Fibroblast of lung (primary cell): Measurements from ENCODE around the gene ID2. TPM values are rescaled to one million over a fixed set of nuclear protein-coding genes. Genes with fewer than 3 reads are reported as not detected.

Experiments used
- DNase-seq, 2 donors: peaks; one replicate each; pipeline versions ENCODE4 v3.0.0 to v3.0.0-alpha.2; 2010; ENCODE audit warnings: low read depth in 2 of 2
- H2AFZ ChIP-seq: 2 replicates; pipeline ENCODE4 v1.5.1; 2012; ENCODE audit warnings: low read length, control low read depth, inconsistent platforms
- H3K27ac ChIP-seq: 2 replicates; pipeline ENCODE4 v1.5.1; 2011; ENCODE audit warnings: low read length, control low read depth; ENCODE audit not compliant: insufficient read depth
- H3K27me3 ChIP-seq: 2 replicates; pipeline ENCODE4 v1.5.1; 2011; ENCODE audit warnings: mild to moderate bottlenecking, low read length; ENCODE audit not compliant: control insufficient read depth, insufficient read depth
- H3K36me3 ChIP-seq: 2 replicates; pipeline ENCODE4 v1.5.1; 2011; ENCODE audit warnings: low read length; ENCODE audit not compliant: control insufficient read depth, insufficient read depth
- H3K4me1 ChIP-seq: 2 replicates; pipeline ENCODE4 v1.5.1; 2011; ENCODE audit warnings: low read length; ENCODE audit not compliant: control insufficient read depth, insufficient read depth; ENCODE audit errors: extremely low read depth
- H3K4me2 ChIP-seq: 2 replicates; pipeline ENCODE4 v1.5.1; 2011; ENCODE audit warnings: low read length, control low read depth; ENCODE audit not compliant: insufficient read depth; ENCODE audit errors: extremely low read depth
- H3K4me3 ChIP-seq, 4 experiments: fragments of 200-600 bp in 1 of 4; sonication (generic) in 1 of 4; replicated peaks in 1 of 4; 2 replicates each; pipeline ENCODE4 v1.5.1; 2011 to 2016; ENCODE audit warnings: low read length in 4 of 4, low read depth in 3 of 4, mild to moderate bottlenecking in 3 of 4, control low read depth in 2 of 4, inconsistent platforms in 1 of 4, mixed read lengths in 1 of 4; ENCODE audit not compliant: insufficient read depth in 1 of 4; ENCODE audit errors: control extremely low read depth in 1 of 4
- H3K79me2 ChIP-seq: 2 replicates; pipeline ENCODE4 v1.5.1; 2012; ENCODE audit warnings: mild to moderate bottlenecking, low read length, inconsistent platforms; ENCODE audit not compliant: control insufficient read depth, insufficient read depth
- H3K9ac ChIP-seq: 2 replicates; pipeline ENCODE4 v1.5.1; 2011; ENCODE audit warnings: mild to moderate bottlenecking, low read length, control low read depth; ENCODE audit not compliant: insufficient read depth
- H3K9me3 ChIP-seq: 2 replicates; pipeline ENCODE4 v1.5.1; 2012; ENCODE audit warnings: low read depth, low read length; ENCODE audit not compliant: control insufficient read depth, insufficient read depth
- H4K20me1 ChIP-seq: 2 replicates; pipeline ENCODE4 v1.5.1; 2011; ENCODE audit warnings: low read length; ENCODE audit not compliant: control insufficient read depth, insufficient read depth; ENCODE audit errors: extremely low read depth
- CTCF ChIP-seq, 2 donors: IDR thresholded peaks in 1 of 2; conservative IDR thresholded peaks in 1 of 2; 1 replicate in 1 of 2; 2 replicates in 1 of 2; pipeline ENCODE4 v1.5.1; 2011 to 2012; ENCODE audit warnings: low read length in 2 of 2, control low read depth in 1 of 2, inconsistent platforms in 1 of 2, low read depth in 1 of 2, mild to moderate bottlenecking in 1 of 2
- EZH2 ChIP-seq: IDR thresholded peaks from 2 replicates; pipeline ENCODE4 v1.5.1; 2012; ENCODE audit warnings: low read length, control low read depth, mild to moderate bottlenecking; ENCODE audit errors: missing control alignments
- polyA plus RNA-seq, 2 donors: library from polyadenylated mRNA; depleted of rRNA in 1 of 2; stranded (reverse) in 1 of 2; unstranded in 1 of 2; fragments of >200 nt; gene quantifications; 2 replicates each; pipeline ENCODE4 v1.2.1, GENCODE V29; 2011 to 2012; ENCODE audit warnings: missing spikeins in 1 of 2
- total RNA-seq: library from RNA; depleted of rRNA; stranded (reverse); fragments of >200 nt; gene quantifications from 2 replicates; pipeline ENCODE4 v1.2.1, GENCODE V29; 2014

Gene ID2
- total and polyA plus RNA-seq, 2 donors (not counting 1 experiment from before 2014, with no cell fraction given) = 23.1 to 66.6 TPM

GRCh38 chr2:8659092-8659734 lies 22.6 kb upstream of the ID2 start:
- Histone ChIP-seq H3K4me2 (no peak overlapping the region), H3K4me1 (peaks cover 13% of the 10 kb centered on the region), H3K36me3 (no peaks in the 10 kb centered on the region), H2AFZ (no peak overlapping the region), H3K27me3 (no peaks in the 10 kb centered on the region), H3K9ac (no peak overlapping the region), H3K9me3 (no peaks in the 10 kb centered on the region), H3K27ac (no peak overlapping the region), H3K79me2 (no peaks in the 10 kb centered on the region), H4K20me1 (no peaks in the 10 kb centered on the region), H3K4me3 (no peak overlapping the region)
- no peak for TF ChIP-seq EZH2
- no peak for TF ChIP-seq CTCF (conservative IDR thresholded peaks at IDR 0.05 in 1 of 2, IDR thresholded peaks at IDR 0.05 in 1 of 2; ENCODE audit: low read depth in 1 of 2, low read length in 2 of 2)
- no peak for DNase-seq

GRCh38 chr2:8659735-8660492 lies 21.9 kb upstream of the ID2 start:
- DNase-seq = no peak
- Histone ChIP-seq H3K36me3 (no peaks in the 10 kb centered on the region), H3K27ac (no peak overlapping the region), H3K79me2 (no peaks in the 10 kb centered on the region), H3K4me2 (no peak overlapping the region), H3K9ac (no peak overlapping the region), H3K4me1 (peaks cover 13% of the 10 kb centered on the region), H2AFZ (no peak overlapping the region), H3K27me3 (no peaks in the 10 kb centered on the region), H4K20me1 (no peaks in the 10 kb centered on the region), H3K9me3 (no peaks in the 10 kb centered on the region), H3K4me3 (no peak overlapping the region)
- no peak for TF ChIP-seq EZH2
- no peak for TF ChIP-seq CTCF (conservative IDR thresholded peaks at IDR 0.05 in 1 of 2, IDR thresholded peaks at IDR 0.05 in 1 of 2; ENCODE audit: low read depth in 1 of 2, low read length in 2 of 2)

GRCh38 chr2:8661235-8661634 lies 20.6 kb upstream of the ID2 start:
- Histone ChIP-seq H3K4me1 (peaks cover 13% of the 10 kb centered on the region), H3K27ac (peak overlapping the region; percentile 58), H3K9me3 (no peaks in the 10 kb centered on the region), H3K27me3 (no peaks in the 10 kb centered on the region), H3K4me2 (peak overlapping the region; percentile 68), H3K36me3 (no peaks in the 10 kb centered on the region), H2AFZ (no peak overlapping the region), H4K20me1 (no peaks in the 10 kb centered on the region), H3K9ac (no peak overlapping the region), H3K4me3 (no peak overlapping the region), H3K79me2 (no peaks in the 10 kb centered on the region)
- DNase-seq = no peak
- TF ChIP-seq EZH2 = no peak
- no peak for TF ChIP-seq CTCF (conservative IDR thresholded peaks at IDR 0.05 in 1 of 2, IDR thresholded peaks at IDR 0.05 in 1 of 2; ENCODE audit: low read depth in 1 of 2, low read length in 2 of 2)
